IMR-90 (cell line): ENCODE measurements around the gene KPNA2. TPM values are rescaled to one million over a fixed set of nuclear protein-coding genes. Genes with fewer than 3 reads are reported as not detected.

ENCODE experiments used
- ATAC-seq: fragments of 200-7000 bp; cut with Tn5 transposase; 2 replicates; pipeline ENCODE4 v1.9.1; 2020; ENCODE audit warnings: low read depth, mild to moderate bottlenecking, moderate library complexity
- BruUV-seq: library from RNA; stranded (reverse); fragments of 400-500 nt; replicated peaks from 2 replicates; lab custom pipeline; 2021; lab: Mats Ljungman, UMichigan
- CTCF ChIA-PET: fragments of 300-600 bp; formaldehyde crosslinking; extraction: SDS; loops from one replicate; lab custom pipeline; 2021; ENCODE audit warnings: antibody characterized with exemption; lab: Yijun Ruan, JAX
- POLR2A ChIA-PET: fragments of 300-600 bp; sonication (Branson Sonifier 250); formaldehyde crosslinking; loops from one replicate; lab custom pipeline; 2022; ENCODE audit warnings: antibody characterized with exemption; ENCODE audit not compliant: unreplicated experiment; lab: Charles Lee
- DNase-seq: peaks from one replicate; pipeline ENCODE4 v3.0.0; 2013
- H2AFZ ChIP-seq: replicated peaks from 2 replicates; pipeline ENCODE3; 2013; ENCODE audit warnings: low read length, mild to moderate bottlenecking; ENCODE audit not compliant: poor library complexity
- H2AK5ac ChIP-seq: 2 replicates; pipeline ENCODE4 v1.6.1; 2013; ENCODE audit warnings: low read depth, low read length, inconsistent platforms
- H2AK9ac ChIP-seq: replicated peaks from 2 replicates; pipeline ENCODE3; 2013; ENCODE audit warnings: mild to moderate bottlenecking, low read depth, low read length, moderate library complexity; ENCODE audit not compliant: poor library complexity
- H2BK120ac ChIP-seq: 2 replicates; pipeline ENCODE4 v1.6.1; 2013; ENCODE audit warnings: low read depth, low read length, inconsistent platforms
- H2BK15ac ChIP-seq: 3 replicates; pipeline ENCODE4 v1.6.1; 2013; ENCODE audit warnings: low read depth, low read length, inconsistent platforms
- H2BK20ac ChIP-seq: 2 replicates; pipeline ENCODE4 v1.6.1; 2013; ENCODE audit warnings: low read depth, mild to moderate bottlenecking, inconsistent platforms, low read length, moderate library complexity
- H2BK5ac ChIP-seq: 2 replicates; pipeline ENCODE4 v1.6.1; 2013; ENCODE audit warnings: mild to moderate bottlenecking, low read depth, low read length, inconsistent platforms; ENCODE audit not compliant: poor library complexity, severe bottlenecking
- H3K14ac ChIP-seq: replicated peaks from 2 replicates; pipeline ENCODE4 v1.6.1; 2013; ENCODE audit warnings: low read depth, low read length, inconsistent platforms
- H3K18ac ChIP-seq: 2 replicates; pipeline ENCODE4 v1.6.1; 2013; ENCODE audit warnings: low read depth, low read length, control low read depth
- H3K23ac ChIP-seq: 2 replicates; pipeline ENCODE4 v1.6.1; 2013; ENCODE audit warnings: low read depth, low read length, inconsistent platforms
- H3K27ac ChIP-seq: 2 replicates; pipeline ENCODE4 v1.5.1; 2013; ENCODE audit warnings: mild to moderate bottlenecking, control low read depth, low read length; ENCODE audit not compliant: insufficient read depth
- H3K27me3 ChIP-seq: 2 replicates; pipeline ENCODE4 v1.6.1; 2013; ENCODE audit warnings: low read length; ENCODE audit not compliant: control insufficient read depth, insufficient read depth
- H3K36me3 ChIP-seq: 2 replicates; pipeline ENCODE4 v1.6.1; 2013; ENCODE audit warnings: low read length, mixed read lengths; ENCODE audit not compliant: control insufficient read depth, insufficient read depth
- H3K4ac ChIP-seq: 2 replicates; pipeline ENCODE4 v1.6.1; 2013; ENCODE audit warnings: low read depth, low read length, inconsistent platforms
- H3K4me1 ChIP-seq: 2 replicates; pipeline ENCODE4 v1.6.1; 2013; ENCODE audit warnings: low read length, mixed read lengths; ENCODE audit not compliant: control insufficient read depth, insufficient read depth
- H3K4me2 ChIP-seq: 2 replicates; pipeline ENCODE4 v1.6.1; 2013; ENCODE audit warnings: low read depth, mild to moderate bottlenecking, control low read depth, low read length, moderate library complexity
- H3K4me3 ChIP-seq: 2 replicates; pipeline ENCODE4 v1.5.1; 2013; ENCODE audit warnings: low read depth, mild to moderate bottlenecking, control low read depth, low read length, moderate library complexity; ENCODE audit not compliant: insufficient read depth
- H3K56ac ChIP-seq: 2 replicates; pipeline ENCODE4 v1.6.1; 2013; ENCODE audit warnings: low read length, inconsistent platforms; ENCODE audit not compliant: insufficient read depth; ENCODE audit errors: extremely low read depth
- H3K79me1 ChIP-seq, 2 experiments: 2 replicates each; pipeline ENCODE4 v1.6.1; 2013; ENCODE audit warnings: low read length in 2 of 2, inconsistent platforms in 1 of 2, low read depth in 1 of 2
- H3K9ac ChIP-seq: 2 replicates; pipeline ENCODE4 v1.6.1; 2013; ENCODE audit warnings: low read depth, low read length, control low read depth
- H3K9me1 ChIP-seq: 2 replicates; pipeline ENCODE4 v1.6.1; 2013; ENCODE audit warnings: low read length, inconsistent platforms; ENCODE audit not compliant: insufficient read depth
- H3K9me3 ChIP-seq: 2 replicates; pipeline ENCODE4 v1.6.1; 2013; ENCODE audit warnings: low read length; ENCODE audit not compliant: control insufficient read depth, insufficient read depth
- H4K20me1 ChIP-seq: 2 replicates; pipeline ENCODE4 v1.6.1; 2013; ENCODE audit warnings: low read length, inconsistent platforms; ENCODE audit not compliant: insufficient read depth
- H4K5ac ChIP-seq: 2 replicates; pipeline ENCODE4 v1.6.1; 2013; ENCODE audit warnings: mild to moderate bottlenecking, low read depth, low read length, control low read depth
- H4K8ac ChIP-seq, 2 experiments: 2 replicates each; pipeline ENCODE4 v1.6.1; 2013; ENCODE audit warnings: low read depth in 2 of 2, low read length in 2 of 2, control low read depth in 1 of 2, inconsistent platforms in 1 of 2
- H4K91ac ChIP-seq: 2 replicates; pipeline ENCODE4 v1.6.1; 2013; ENCODE audit warnings: low read depth, low read length, inconsistent platforms; ENCODE audit not compliant: insufficient read depth
- CEBPB ChIP-seq: IDR thresholded peaks from 2 replicates; pipeline ENCODE4 v1.6.1; 2012; ENCODE audit warnings: low read depth, low read length, improper control_type of control experiment
- FOS ChIP-seq: fragments of 150-350 bp; IDR thresholded peaks from 2 replicates; pipeline ENCODE4 v1.6.1; 2016; ENCODE audit warnings: low read depth, low read length
- MXI1 ChIP-seq: IDR thresholded peaks from 2 replicates; pipeline ENCODE4 v1.6.1; 2012; ENCODE audit warnings: low read depth, mild to moderate bottlenecking, low read length, moderate library complexity, borderline replicate concordance
- NFE2L2 ChIP-seq: fragments of 150-350 bp; IDR thresholded peaks from 2 replicates; pipeline ENCODE4 v1.6.1; 2016; ENCODE audit warnings: low read depth, mild to moderate bottlenecking, low read length
- POLR2A ChIP-seq: IDR thresholded peaks from 2 replicates; pipeline ENCODE4 v1.6.1; 2012; ENCODE audit warnings: mild to moderate bottlenecking, low read depth, low read length
- RAD21 ChIP-seq: IDR thresholded peaks from 2 replicates; pipeline ENCODE4 v1.6.1; 2012; ENCODE audit warnings: low read length, improper control_type of control experiment
- RCOR1 ChIP-seq: IDR thresholded peaks from 2 replicates; pipeline ENCODE4 v1.6.1; 2012; ENCODE audit warnings: mild to moderate bottlenecking, low read length, improper control_type of control experiment; ENCODE audit not compliant: insufficient replicate concordance
- RFX5 ChIP-seq: IDR thresholded peaks from 2 replicates; pipeline ENCODE4 v1.8.0; 2012; ENCODE audit warnings: low read depth, mild to moderate bottlenecking, low read length, moderate library complexity
- SMC3 ChIP-seq: fragments of 150-350 bp; IDR thresholded peaks from 2 replicates; pipeline ENCODE4 v1.6.1; 2016; ENCODE audit warnings: low read depth, mild to moderate bottlenecking, antibody characterized with exemption, low read length, moderate library complexity
- WGBS, 2 experiments: methylation state at CpG; one replicate each; pipeline versions ENCODE4 v1.1.5 to v1.1.7; 2013; ENCODE audit warnings: missing lambda C conversion rate in 2 of 2; ENCODE audit not compliant: insufficient read length in 1 of 2; ENCODE audit errors: extremely low coverage in 2 of 2; 5-methylcytosine and 5-hydroxymethylcytosine counted together
- dilution Hi-C: fragments of 300-500 bp; cut with HindIII; formaldehyde crosslinking; loops from one replicate; pipeline ENCODE4 v1.14.3; 2018; ENCODE audit warnings: low sequenced_read_pairs; ENCODE audit not compliant: unreplicated experiment
- in situ Hi-C: fragments of 300-500 bp; cut with MboI; formaldehyde crosslinking; loops from 3 replicates; pipeline ENCODE4 v1.14.3; 2019; ENCODE audit warnings: low sequenced_read_pairs, inconsistent platforms, mixed read lengths
- intact Hi-C: fragments of 100-400 bp; cut with micrococcal nuclease; formaldehyde crosslinking; loops from 2 replicates; pipeline ENCODE4 v1.10.0; 2022
- polyA plus RNA-seq, 3 experiments: library from polyadenylated mRNA; depleted of rRNA; stranded (reverse); fragments of >200 nt; gene quantifications; 2 replicates each; pipeline ENCODE4 v1.2.3, GENCODE V29; 2012; ENCODE audit warnings: low replicate concordance in 1 of 3
- total RNA-seq: library from RNA; depleted of rRNA; stranded (reverse); fragments of >200 nt; gene quantifications from 2 replicates; pipeline ENCODE4 v1.2.3, GENCODE V29; 2012; rRNA removed
- TF ChIP-seq, protein P1 (sequence below): fragments of 150-350 bp; IDR thresholded peaks from 2 replicates; pipeline ENCODE4 v1.6.1; 2016; ENCODE audit warnings: low read depth, mild to moderate bottlenecking, low read length, moderate library complexity, borderline replicate concordance

KPNA2 gene
- total and polyA plus RNA-seq, 2 of the 4 experiments (the other 2 are of a cell fraction), result 135 to 262 TPM

DNA sequence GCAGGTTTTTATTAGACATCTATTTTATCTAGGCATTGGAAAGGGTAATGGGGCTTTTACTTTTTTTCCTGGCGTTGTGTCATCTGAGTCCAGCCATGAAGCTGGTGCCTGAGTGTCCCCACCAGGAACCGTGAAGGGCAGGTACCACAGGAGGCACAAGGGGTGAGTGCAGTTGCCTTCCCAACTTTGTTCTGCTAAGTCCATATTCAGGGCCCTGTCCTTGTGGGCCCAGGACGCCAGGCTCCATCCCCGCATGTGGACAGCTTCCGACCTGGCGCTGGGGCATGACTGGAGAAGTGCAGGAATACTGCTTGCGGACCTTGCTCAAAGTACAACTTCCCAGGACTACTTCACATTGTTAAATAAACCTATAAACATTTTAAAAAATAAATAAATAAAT lies 60.6 kb downstream of the KPNA2 start:
- Histone ChIP-seq H2AFZ (no peak overlapping the region), H4K20me1 (no peaks in the 10 kb centered on the region), H2BK15ac (no peak overlapping the region), H3K36me3 (no peaks in the 10 kb centered on the region), H3K4ac (no peak overlapping the region), H3K79me1 (no peaks in the 10 kb centered on the region; a peak in 1 of 4 replicates), H3K56ac (no peak overlapping the region), H3K4me1 (peaks cover 2% of the 10 kb centered on the region), H2BK120ac (no peak overlapping the region), H3K4me2 (no peak overlapping the region), H3K27me3 (no peaks in the 10 kb centered on the region), H4K5ac (no peak overlapping the region), H3K14ac (no peak overlapping the region), H3K4me3 (no peak overlapping the region), H3K9me1 (no peaks in the 10 kb centered on the region; the same call in none of the 2 replicates), H3K27ac (no peak overlapping the region), H2BK5ac (no peak overlapping the region), H4K91ac (no peak overlapping the region), H3K9ac (no peak overlapping the region), H3K23ac (no peak overlapping the region), H2BK20ac (no peak overlapping the region), H4K8ac (no peak overlapping the region), H2AK9ac (no peak overlapping the region), H3K18ac (no peak overlapping the region), H2AK5ac (no peak overlapping the region), H3K9me3 (no peaks in the 10 kb centered on the region)
- dilution Hi-C loops, result no loop called here
- no peak for DNase-seq
- 78% methylated on average over 3 of the region's 7 CpGs; no CpG with 5 or more reads in 1 of the 2 experiments for WGBS, 2 experiments
- no TSS peak for BruUV-seq
- in situ Hi-C loops, result no loop called here
- intact Hi-C loops, result no loop called here
- POLR2A ChIA-PET, result interaction anchor here (0.6 kb wide), 1 partner anchor 361 kb away, joined by 3 read pairs; the partner anchor contains the start of gene WIPI1
- CTCF ChIA-PET, result no interaction called here
- ATAC-seq, result no peak
- no peak for TF ChIP-seq MXI1
- no peak for TF ChIP-seq NFE2L2
- TF ChIP-seq CEBPB, result no peak
- TF ChIP-seq FOS, result no peak
- TF ChIP-seq POLR2A, result no peak
- no peak for TF ChIP-seq RCOR1
- TF ChIP-seq, protein P1, sequence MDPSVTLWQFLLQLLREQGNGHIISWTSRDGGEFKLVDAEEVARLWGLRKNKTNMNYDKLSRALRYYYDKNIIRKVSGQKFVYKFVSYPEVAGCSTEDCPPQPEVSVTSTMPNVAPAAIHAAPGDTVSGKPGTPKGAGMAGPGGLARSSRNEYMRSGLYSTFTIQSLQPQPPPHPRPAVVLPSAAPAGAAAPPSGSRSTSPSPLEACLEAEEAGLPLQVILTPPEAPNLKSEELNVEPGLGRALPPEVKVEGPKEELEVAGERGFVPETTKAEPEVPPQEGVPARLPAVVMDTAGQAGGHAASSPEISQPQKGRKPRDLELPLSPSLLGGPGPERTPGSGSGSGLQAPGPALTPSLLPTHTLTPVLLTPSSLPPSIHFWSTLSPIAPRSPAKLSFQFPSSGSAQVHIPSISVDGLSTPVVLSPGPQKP, result no peak
- no peak for TF ChIP-seq SMC3
- no peak for TF ChIP-seq RAD21
- TF ChIP-seq RFX5, result no peak

Other genes starting within 250 kb of the KPNA2 start
- 32.3 and 44.4 TPM in 2 replicates for gene BPTF, start 210.2 kb upstream of the KPNA2 start, total RNA-seq
- 35.7 and 36.7 TPM in 2 replicates for gene BPTF, start 210.2 kb upstream of the KPNA2 start, polyA plus RNA-seq (2012; rRNA removed)
- 7.2 and 7.8 TPM in 2 replicates for gene C17orf58, start 39.3 kb upstream of the KPNA2 start, total RNA-seq
- gene C17orf58, start 39.3 kb upstream of the KPNA2 start, polyA plus RNA-seq (2012; rRNA removed), result 10.2 and 10.3 TPM in 2 replicates
- gene AMZ2, start 212.3 kb downstream of the KPNA2 start, total RNA-seq, result 90.2 and 100.0 TPM in 2 replicates
- gene AMZ2, start 212.3 kb downstream of the KPNA2 start, polyA plus RNA-seq (2012; rRNA removed), result 64.6 and 65.4 TPM in 2 replicates